Gastroesophageal sphincter (tissue), 4 donors: ENCODE results near the gene NUDT17. TPM values are rescaled to one million over a fixed set of nuclear protein-coding genes. Genes with fewer than 3 reads are reported as not detected.
"Not testable (repeated sequence)": the region's sequence is repeated elsewhere in the genome, so short reads cannot be mapped to it uniquely, and the experiment has no call there.

Experiments used
- ATAC-seq: fragments of 150-250 bp; one replicate; pipeline ENCODE4 v1.9.1; 2016; ENCODE audit warnings: mild to moderate bottlenecking, moderate library complexity
- H3K27ac ChIP-seq, 4 donors: fragments of 200-600 bp; sonication (generic) in 3 of 4; 1 replicate in 3 of 4; 2 replicates in 1 of 4; pipeline ENCODE4 v1.5.1; 2016 to 2019
- H3K27me3 ChIP-seq: fragments of 200-600 bp; sonication (generic); one replicate; pipeline ENCODE4 v1.5.1; 2019
- H3K36me3 ChIP-seq, 2 donors: fragments of 200-600 bp; sonication (generic); one replicate each; pipeline ENCODE4 v1.5.1; 2019; ENCODE audit warnings: control low read depth in 1 of 2
- H3K4me1 ChIP-seq, 3 donors: fragments of 200-600 bp; sonication (generic); 1 replicate in 2 of 3; 2 replicates in 1 of 3; pipeline ENCODE4 v1.5.1; 2016 to 2019; ENCODE audit warnings: control low read depth in 2 of 3
- H3K4me3 ChIP-seq, 2 donors: fragments of 200-600 bp; sonication (generic); one replicate each; pipeline ENCODE4 v1.5.1; 2019; ENCODE audit warnings: mild to moderate bottlenecking in 1 of 2, moderate library complexity in 1 of 2
- H3K9me3 ChIP-seq, 3 donors: fragments of 200-600 bp; sonication (generic); one replicate each; pipeline ENCODE4 v1.5.1; 2017 to 2019; ENCODE audit warnings: control low read depth in 2 of 3
- EP300 ChIP-seq: sonication (generic); formaldehyde crosslinking; IDR thresholded peaks from one replicate; pipeline ENCODE4 v1.6.1; 2017; ENCODE audit warnings: antibody characterized with exemption, mild to moderate bottlenecking
- POLR2A ChIP-seq, 2 donors: fragments of 450-650 bp; IDR thresholded peaks; one replicate each; pipeline ENCODE4 v1.6.1; 2017; ENCODE audit warnings: antibody characterized with exemption in 2 of 2, mild to moderate bottlenecking in 2 of 2, moderate library complexity in 1 of 2
- POLR2AphosphoS5 ChIP-seq: sonication (generic); formaldehyde crosslinking; IDR thresholded peaks from one replicate; pipeline ENCODE4 v1.6.1; 2017; ENCODE audit warnings: antibody characterized with exemption
- WGBS, 2 donors: methylation state at CpG; one replicate each; pipeline ENCODE4 v1.1.5; 2018; ENCODE audit warnings: low coverage in 1 of 2; 5-methylcytosine and 5-hydroxymethylcytosine counted together
- total RNA-seq, 4 donors: library from RNA; depleted of rRNA; stranded (reverse); fragments of >200 nt; gene quantifications; one replicate each; pipeline ENCODE4 v1.1.0, GENCODE V29; 2016
- TF ChIP-seq, protein P1 (sequence below), 4 experiments: fragments of 200-600 bp in 2 of 4; fragments of 450-650 bp in 2 of 4; sonication (generic) in 1 of 4; IDR thresholded peaks; one replicate each; pipeline ENCODE4 v1.5.1; 2017 to 2019; ENCODE audit warnings: antibody characterized with exemption in 4 of 4, mild to moderate bottlenecking in 2 of 4, moderate library complexity in 2 of 4

The NUDT17 gene
- total RNA-seq, 4 donors from 2014 or later, result 0.40 to 3.5 (median 2.2) TPM

DNA sequence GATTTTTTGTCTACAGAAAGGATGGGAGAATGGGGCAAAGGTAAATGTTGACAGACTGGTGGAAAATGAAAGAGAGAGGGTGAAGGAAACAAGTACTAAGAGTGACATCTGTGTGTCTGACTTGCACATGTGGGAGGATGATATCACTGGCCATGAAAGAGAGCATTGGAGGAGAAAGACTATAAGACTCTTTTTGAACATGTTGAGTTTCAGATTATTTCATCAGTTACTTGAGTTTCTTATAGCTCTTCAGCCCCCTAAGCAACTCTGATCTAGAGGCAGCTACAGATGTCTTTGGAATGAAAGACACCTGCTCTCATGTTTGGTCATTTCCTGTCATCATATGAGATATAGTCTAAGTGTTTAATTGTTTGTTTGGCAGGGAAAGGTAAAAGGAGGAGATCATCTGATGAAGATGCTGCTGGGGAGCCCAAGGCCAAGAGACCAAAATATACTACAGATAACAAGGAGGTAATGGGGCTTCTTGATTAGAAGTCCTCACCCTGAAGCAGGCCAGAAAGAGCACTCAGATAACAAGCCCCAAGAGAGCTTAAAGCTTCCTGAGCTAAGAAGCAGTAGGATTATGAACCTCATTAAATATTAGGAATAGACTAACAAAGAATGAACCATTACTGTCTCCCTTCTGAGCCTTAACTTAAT is 16.9 kb upstream of the NUDT17 start:
- peaks cover 16 to 79% of the 10 kb centered on the region in 2 donors for H3K36me3 ChIP-seq

DNA sequence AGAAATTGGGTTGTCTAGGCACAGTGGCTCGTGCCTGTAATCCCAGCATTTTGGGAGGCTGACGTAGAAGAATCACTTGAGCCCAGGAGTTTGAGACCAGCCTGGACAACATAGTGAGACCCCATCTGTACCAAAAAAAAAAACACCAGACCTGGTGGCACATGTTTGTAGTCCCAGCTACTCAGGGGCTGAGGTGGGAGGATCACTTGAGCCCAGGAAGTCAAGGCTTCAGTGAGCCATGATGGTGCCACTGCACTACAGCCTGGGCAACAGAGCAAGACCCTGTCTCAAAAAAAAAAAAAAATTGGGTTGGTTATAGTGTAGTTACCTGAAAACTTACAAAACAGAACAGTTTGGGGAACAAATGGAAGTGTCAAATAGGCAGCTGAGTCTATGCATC is 14.6 kb upstream of the NUDT17 start:
- H3K4me1 ChIP-seq, H3K9me3 ChIP-seq, H3K27ac ChIP-seq, H3K4me3 ChIP-seq, ATAC-seq, H3K27me3 ChIP-seq: not testable (repeated sequence)
- peaks cover 16 to 100% of the 10 kb centered on the region in 2 donors for H3K36me3 ChIP-seq
- WGBS, 2 donors, result 93 to 100% methylated on average over 2 of the region's 2 CpGs

More for the DNA sequence above, 16.9 kb upstream of the NUDT17 start:
- Histone ChIP-seq H3K4me1 (peaks cover 0 to 20% (median 5%) of the 10 kb centered on the region in 3 donors), H3K27me3 (no peaks in the 10 kb centered on the region), H3K4me3 (no peak overlapping the region), H3K9me3 (no peaks in the 10 kb centered on the region), H3K27ac (no peak overlapping the region)
- no peak for ATAC-seq
- TF ChIP-seq EP300 (no peak), POLR2AphosphoS5 (no peak), POLR2A (IDR thresholded peaks at IDR 0.05) (no peak)
- TF ChIP-seq, protein P1, sequence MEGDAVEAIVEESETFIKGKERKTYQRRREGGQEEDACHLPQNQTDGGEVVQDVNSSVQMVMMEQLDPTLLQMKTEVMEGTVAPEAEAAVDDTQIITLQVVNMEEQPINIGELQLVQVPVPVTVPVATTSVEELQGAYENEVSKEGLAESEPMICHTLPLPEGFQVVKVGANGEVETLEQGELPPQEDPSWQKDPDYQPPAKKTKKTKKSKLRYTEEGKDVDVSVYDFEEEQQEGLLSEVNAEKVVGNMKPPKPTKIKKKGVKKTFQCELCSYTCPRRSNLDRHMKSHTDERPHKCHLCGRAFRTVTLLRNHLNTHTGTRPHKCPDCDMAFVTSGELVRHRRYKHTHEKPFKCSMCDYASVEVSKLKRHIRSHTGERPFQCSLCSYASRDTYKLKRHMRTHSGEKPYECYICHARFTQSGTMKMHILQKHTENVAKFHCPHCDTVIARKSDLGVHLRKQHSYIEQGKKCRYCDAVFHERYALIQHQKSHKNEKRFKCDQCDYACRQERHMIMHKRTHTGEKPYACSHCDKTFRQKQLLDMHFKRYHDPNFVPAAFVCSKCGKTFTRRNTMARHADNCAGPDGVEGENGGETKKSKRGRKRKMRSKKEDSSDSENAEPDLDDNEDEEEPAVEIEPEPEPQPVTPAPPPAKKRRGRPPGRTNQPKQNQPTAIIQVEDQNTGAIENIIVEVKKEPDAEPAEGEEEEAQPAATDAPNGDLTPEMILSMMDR (IDR thresholded peaks at IDR 0.05), result no peak

DNA sequence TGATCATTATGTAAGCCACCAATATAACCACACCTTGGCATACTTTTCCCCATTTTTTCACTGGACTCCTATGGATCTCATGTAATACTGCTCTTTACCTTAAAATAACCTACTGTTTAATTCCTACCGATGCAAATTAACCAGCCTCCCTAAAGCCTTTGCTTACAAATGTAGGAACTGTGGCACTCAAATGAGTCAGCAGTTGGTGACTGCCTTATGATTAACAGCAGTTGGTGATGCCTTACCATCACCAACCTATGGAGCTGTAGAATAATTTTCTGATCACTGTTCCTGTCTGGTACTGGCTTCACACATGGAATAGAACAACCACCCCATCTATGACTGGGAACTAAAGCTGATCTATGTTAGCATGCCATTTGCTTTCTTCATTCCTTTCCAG is 7.8 kb upstream of the NUDT17 start:
- TF ChIP-seq, protein P1 (IDR thresholded peaks at IDR 0.05), result no peak
- TF ChIP-seq POLR2A (IDR thresholded peaks at IDR 0.05), result no peak
- no peak for TF ChIP-seq POLR2AphosphoS5
- Histone ChIP-seq H3K4me3 (no peak overlapping the region), H3K27me3 (no peaks in the 10 kb centered on the region), H3K36me3 (peaks cover 2 to 100% of the 10 kb centered on the region in 2 donors), H3K4me1 (no peaks in the 10 kb centered on the region), H3K9me3 (no peaks in the 10 kb centered on the region), H3K27ac (no peak overlapping the region)
- WGBS, 2 donors, result 86 to 100% methylated on average over 1 of the region's 1 CpG
- no peak for ATAC-seq

DNA sequence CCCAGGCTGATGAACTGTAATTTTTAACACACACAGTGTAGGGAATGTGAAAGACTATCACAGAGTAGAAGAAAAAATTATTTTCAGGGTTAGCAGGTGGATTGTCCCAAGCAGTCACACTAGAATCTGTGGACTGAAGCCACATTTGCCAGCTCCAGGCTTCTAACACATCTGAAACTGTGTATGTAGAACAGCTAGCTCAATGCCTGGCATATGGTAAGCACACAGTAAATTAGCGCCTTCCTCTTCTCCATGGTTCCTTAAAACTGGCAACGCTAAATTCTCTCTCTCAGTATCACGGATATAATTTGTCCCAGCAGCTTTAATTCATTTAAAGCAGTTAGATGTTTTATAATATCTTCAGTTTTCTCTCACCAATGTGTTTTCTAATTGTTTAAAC is 2.4 kb upstream of the NUDT17 start:
- WGBS, 2 donors, result 86 to 88% methylated on average over 3 of the region's 3 CpGs
- Histone ChIP-seq H3K36me3 (peaks cover 0 to 63% of the 10 kb centered on the region in 2 donors), H3K27me3 (no peaks in the 10 kb centered on the region), H3K9me3 (no peaks in the 10 kb centered on the region), H3K4me3 (no peak overlapping the region), H3K4me1 (peaks cover 0 to 17% (median 7%) of the 10 kb centered on the region in 3 donors), H3K27ac (no peak overlapping the region)
- no peak for ATAC-seq
- TF ChIP-seq, protein P1 (IDR thresholded peaks at IDR 0.05), result no peak
- no peak for TF ChIP-seq EP300
- TF ChIP-seq POLR2AphosphoS5, result no peak
- TF ChIP-seq POLR2A (IDR thresholded peaks at IDR 0.05), result no peak

DNA sequence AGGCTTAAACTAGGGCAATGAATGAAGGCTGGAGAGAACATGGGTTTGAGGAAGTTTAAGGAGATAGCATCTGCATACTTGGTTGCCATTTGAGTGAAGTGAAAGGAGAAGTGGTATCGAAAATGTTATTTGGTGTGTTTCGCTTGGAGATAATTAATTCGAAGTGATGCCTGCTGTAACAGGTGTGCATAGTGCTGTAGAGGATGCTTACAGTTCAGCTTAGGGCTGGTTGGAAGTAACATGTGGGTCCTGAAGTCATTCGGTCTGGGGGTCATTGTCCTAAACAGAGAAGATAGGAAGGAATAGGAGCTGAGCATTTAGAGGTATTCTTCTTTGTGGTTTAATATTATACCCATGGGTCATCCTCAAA is 301 bp upstream of the NUDT17 start:
- Histone ChIP-seq H3K9me3 (no peaks in the 10 kb centered on the region), H3K27ac (peak overlapping the region in 3 of 4 donors; percentile 76 to 84 (median 84)), H3K4me1 (peaks cover 0 to 17% (median 7%) of the 10 kb centered on the region in 3 donors), H3K4me3 (peak overlapping the region; percentile 37 to 61), H3K27me3 (no peaks in the 10 kb centered on the region), H3K36me3 (peaks cover 0 to 63% of the 10 kb centered on the region in 2 donors)
- no peak for TF ChIP-seq EP300
- no peak for TF ChIP-seq POLR2AphosphoS5
- TF ChIP-seq POLR2A (IDR thresholded peaks at IDR 0.05), result no peak
- TF ChIP-seq, protein P1 (IDR thresholded peaks at IDR 0.05), result no peak
- ATAC-seq, result peak; percentile 46
- WGBS, 2 donors, result 10 to 22% methylated on average over 4 of the region's 4 CpGs
